GM21825 (cell line): ENCODE data around the gene CCT6B.
"Not testable (repeated sequence)": the region's sequence is repeated elsewhere in the genome, so short reads cannot be mapped to it uniquely, and the experiment has no call there.

ENCODE experiments used
- ATAC-seq: cut with Tn5 transposase; IDR thresholded peaks from one replicate; pipeline ENCODE4 v1.9.1; 2021; ENCODE audit warnings: mild to moderate bottlenecking, moderate library complexity; ENCODE audit not compliant: unreplicated experiment

CCT6B gene

DNA sequence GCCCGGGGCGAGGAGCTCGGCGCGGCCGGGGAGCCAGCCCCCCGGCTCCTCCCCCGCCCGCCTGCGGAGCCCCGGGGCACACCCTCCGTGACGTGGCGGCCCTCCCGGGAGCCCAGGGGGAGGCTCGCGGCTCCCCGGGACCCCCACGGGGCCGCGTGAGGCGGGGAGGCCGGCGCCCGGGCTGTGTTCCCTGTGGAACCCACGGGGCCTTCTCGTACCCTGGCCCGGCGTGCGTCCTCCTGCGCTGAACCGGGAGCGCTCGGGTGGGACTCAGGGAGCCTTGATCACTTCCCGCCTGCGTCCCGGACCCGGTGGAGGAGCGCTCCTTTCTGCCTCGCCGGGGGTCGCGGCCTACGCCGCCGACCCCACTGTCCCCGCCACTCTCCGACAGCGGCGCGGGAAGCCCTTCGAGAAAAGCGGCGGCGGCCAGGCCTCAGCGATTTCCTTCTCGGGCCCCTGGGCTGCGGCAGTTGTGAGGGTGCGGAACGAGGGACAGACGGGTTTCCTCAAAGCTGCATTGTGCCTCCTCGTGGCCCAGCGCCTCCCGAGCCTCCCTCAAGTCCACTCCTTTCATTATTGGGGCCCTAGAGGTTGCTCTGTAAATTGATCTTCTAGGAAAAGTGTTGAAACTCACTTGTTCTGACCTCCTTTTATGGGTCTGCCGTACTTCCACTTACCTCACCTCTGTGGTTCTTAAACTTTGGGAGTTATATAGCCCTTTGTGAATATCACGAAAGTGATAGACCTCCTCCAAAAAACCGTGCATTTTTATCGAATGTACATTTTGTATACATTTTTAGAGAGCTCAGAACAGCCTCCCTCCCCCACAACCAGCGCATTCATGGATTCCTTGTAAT lies 19.6 kb upstream of the CCT6B start:
- ATAC-seq, result peak; percentile 65

DNA sequence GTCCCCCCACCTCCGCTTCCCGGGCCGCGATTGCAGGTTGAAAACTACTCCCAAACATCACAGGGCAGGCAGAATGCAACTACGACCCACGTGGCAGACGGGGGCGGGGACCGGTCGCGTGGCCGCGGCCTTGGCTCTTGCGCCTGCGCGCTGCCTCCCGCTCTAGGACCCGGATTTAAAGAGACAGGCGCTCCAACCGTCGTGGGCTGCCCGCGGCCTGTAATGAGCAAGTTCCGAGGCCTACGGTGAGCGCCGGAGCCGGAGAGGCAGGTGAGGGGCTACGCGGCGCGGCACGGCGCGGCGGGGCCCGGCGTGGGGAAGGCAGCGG lies 19.1 kb upstream of the CCT6B start, which contains the start of gene LIG3:
LIG3 (plus strand) TSS at position 160 of the 328 bp plus-strand sequence. CDS start 2,494 bp downstream, outside the sequence.
- ATAC-seq, result peak; percentile 79

DNA sequence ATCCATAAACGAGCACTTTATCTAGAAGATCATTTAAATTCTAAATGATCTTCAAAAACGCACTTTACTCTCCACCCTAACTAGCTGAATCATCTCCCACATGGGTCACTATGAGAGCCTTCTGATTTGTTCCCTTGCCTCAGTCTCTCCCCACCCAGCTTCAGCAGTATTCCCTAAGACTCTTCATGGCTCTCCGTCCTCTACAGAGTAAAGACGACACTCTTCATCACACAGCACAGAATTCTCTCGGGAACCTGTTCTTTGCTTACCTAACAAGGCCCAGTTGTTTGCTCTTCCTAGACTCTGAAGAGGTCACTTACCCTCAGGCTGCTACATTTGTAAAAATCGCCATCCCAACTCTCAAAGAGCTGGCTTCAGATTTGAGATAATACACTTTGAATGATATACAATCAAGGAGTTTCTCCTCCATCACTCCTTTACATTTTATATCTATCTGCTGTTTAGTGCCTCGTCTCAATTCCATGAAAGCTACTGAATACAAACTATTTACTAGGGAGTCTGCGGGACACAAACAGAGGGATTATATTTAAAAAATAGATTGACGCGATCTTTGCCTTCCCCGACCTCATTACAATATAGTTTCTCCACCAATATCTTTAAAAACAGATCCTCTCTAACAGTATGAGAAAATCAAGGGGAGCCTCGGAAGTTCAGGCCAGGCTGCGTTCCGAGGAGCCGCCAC lies 18.5 kb upstream of the CCT6B start:
- ATAC-seq, result no peak

DNA sequence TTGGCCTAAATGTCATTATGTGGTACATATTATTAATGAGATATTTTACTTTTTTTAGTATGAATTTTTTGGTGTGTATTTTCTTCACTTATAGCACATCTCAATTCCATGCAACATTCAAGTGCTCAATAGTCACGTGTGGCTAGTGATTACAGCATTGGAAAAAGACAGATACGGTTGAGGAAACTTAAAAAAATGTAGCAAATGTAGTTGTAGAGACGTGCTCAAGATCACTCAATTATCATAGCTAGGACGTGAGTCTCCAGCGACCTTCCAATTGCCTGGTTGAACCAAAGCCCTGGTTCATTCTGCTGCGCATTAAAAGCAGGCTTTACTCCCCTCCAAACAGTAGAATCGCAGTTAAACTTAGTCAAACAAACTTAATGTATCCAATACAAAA lies 17.9 kb upstream of the CCT6B start:
- ATAC-seq, result no peak

DNA sequence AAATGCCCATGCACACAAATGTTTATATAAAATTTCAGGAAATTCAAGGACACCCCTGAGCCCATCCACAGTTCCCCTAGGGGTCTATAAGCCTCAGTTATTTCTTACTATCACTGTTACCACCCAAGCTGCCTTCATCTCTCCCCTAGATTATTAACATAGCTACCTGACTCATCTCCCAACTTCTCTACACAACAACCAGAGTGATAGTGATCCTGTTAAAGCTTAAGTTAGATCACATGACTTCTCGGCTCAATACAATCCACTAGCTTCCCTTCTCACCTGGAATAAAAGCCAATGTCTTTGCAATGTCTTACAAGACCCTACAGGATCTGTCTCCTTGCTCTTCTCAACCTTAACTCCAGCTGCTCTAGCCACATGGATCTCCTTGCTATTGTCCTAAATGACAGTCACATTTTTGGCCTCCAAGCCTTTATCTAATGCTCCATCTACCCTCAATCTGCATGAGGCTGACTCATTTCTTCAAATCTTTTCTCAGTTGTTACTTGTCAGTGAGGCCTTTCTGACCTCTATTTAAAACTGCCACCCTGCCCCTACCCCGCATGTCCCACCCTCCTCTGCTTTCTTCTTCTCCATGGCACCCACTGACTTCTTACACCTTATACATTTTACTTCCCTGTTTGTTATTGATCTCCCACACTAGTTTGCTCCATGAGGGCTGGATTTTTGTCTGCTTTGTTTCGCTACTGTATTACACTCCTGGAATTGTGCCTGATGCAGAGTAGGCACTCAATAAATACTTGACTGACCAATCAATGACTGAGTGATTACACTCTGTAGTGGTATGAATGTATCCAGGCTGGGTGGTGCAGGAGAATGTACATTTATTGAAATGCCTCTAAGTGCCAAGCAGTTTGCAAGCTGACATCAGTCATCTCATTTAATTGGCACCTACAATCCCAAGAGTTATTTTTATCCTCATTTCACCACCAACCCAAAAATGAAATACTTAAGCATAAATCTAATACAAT lies 13.8 kb upstream of the CCT6B start:
- no peak for ATAC-seq

DNA sequence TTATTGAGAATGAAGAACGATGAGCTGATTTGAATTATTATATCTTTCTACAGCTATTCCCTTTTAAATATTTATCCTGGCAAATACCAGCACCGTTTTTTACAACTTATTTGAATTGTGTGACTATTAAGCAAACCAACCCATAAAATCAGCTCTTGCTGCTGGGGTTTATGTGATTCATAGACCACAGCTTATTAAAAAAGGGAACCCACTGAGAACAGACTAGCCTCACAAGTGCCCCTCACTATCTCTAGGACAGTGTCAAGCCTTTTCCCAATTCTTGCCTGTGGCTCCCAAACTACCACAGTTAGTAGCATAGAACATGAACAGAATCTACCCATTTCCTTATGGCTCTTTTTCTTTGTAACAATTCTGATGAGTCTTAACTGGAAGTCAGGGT lies 12.9 kb upstream of the CCT6B start:
- no peak for ATAC-seq

DNA sequence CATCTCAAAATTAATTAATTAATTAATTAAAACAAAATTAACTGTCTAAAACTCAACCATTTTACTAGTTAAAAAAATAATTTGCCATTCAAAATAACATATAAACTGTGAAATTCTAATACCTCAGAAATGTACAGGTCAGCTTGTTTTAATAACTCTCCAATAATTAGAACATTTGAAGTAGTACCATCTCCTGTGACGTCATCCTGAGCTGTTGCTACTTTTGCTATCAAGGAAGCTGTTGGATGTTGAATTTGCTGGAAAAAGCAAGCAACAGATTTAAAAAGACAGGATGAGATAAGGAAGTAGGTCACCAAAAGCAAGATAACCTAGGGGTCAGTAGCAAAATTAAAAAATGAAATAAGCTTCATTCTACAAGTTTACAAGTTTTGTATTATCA lies 2.8 kb downstream of the CCT6B start:
- no peak for ATAC-seq

DNA sequence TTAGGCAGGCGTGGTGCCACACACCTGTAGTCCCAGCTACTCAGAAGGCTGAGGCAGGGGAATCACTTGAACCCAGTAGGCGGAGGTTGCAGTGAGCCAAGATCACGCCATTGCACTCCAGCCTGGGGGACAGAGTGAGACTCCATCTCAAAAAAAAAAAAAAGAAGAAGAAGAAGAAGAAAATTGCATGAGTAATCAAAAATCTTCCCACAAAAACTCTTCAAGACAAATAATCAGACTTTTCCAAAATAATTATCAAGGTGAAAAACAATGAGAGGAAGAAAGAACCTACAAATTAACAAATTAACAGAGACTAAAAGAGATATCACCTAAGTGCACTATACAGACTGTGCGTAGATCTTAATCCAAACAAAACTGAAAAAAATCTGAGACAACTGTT lies 10.5 kb downstream of the CCT6B start:
- ATAC-seq, result not testable (repeated sequence)

DNA sequence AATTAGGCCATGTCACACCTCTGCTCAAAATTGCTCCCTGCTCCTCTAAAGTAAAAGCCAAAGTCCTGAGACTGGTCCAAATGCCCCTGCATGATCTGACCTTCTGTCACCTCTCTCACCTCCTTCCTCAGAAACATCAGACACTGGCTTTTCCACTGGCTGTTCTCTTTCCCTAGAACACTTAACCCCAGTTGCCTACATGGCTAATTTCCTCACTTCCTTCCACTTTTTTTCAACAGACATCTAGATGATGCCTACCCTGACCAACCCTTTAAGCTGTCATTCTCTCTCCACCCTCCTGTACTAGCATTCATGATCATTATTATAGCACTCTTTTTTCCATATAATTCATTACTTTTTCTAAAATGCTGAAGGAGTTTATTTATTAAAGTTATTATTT lies 31.0 kb downstream of the CCT6B start:
- ATAC-seq, result no peak

DNA sequence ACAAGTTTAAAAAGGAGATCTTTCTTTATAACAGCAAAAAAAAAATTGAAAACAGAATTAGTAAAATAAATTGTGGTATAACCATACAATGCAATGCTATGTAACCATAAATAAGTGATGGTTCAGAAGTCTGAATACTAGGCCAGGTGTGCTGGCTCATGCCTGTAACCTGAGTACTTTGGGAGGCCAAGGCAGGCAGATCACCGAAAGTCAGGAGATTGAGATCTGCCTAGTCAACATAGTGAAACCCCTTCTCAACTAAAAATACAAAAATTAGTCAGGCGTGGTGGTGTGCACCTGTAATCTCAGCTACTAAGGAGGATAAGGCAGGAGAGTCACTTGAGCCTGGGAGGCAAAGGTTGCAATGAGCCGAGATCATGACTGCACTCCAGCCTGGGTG lies 34.6 kb downstream of the CCT6B start:
- ATAC-seq, result no peak

DNA sequence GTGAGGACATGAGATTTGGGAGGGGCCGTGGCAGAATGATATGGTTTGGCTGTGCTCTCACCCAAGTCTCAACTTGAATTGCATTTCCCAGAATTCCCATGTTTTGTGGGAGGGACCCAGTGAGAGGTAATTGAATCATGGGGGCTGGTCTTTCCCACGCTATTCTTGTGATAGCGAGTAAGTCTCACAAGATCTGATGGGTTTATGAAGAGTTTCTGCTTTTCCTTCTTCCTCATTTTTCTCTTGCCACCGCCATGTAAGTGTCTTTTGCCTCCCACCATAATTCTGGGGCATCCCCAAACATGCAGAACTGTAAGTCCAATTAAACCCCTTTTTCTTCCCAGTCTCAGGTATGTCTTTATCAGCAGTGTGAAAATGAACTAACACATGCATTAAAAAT lies 40.6 kb downstream of the CCT6B start:
- no peak for ATAC-seq

DNA sequence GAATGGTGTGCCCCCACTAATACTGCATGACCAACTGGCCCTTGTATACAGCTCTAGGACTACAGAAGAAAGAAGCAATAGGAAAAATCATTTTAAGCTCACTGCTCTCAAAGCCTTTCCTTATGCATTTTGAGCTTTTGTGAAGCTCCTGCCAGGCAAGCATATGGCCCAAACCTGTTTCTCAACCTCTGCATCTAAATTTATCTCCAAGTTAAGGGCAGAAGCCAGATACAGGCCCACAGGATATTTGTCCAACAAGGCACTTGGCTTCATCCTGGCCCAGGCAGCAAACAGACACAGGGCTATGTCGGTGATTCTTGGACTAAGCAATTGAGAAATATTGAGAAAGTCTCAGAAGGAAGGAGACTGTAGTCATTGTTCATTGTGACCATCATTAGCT lies 43.9 kb downstream of the CCT6B start:
- no peak for ATAC-seq

DNA sequence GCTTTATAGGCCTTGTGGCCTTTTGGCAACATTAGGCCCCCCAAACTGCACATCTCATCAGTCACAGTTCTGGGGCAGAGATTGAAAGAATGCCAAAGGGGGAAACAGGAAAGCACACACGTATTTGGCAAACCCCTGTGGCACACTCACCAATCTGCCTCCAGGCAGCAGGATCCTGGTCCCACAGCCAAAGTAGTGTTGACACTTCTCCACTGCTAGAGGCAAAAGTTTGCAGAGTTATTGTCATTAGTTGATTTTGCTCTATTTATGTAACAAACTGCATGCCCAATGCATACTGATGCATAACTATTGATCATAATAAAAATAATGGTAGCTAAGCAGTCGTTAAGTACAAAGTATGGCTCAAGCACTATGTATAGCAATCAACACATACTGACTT lies 45.1 kb downstream of the CCT6B start:
- no peak for ATAC-seq

DNA sequence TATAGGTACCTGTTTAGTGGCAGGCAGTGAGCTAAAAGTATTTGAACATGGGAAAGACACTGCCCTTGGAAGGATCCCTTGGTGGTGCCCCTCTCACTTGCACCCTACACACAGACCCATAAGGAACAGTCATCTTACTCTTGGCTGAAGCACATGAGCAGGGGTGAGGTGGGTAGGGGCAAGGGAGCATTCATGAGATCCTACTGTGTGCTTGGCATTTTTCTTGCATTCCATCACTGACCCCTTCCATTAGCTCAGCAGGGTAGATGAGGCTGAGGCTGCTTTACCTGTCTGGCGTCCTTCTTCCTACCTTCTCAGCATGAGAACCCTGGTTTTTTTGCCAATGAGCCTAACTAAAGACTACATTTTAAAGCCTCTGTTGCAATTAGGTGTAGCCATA lies 48.3 kb downstream of the CCT6B start:
- no peak for ATAC-seq

DNA sequence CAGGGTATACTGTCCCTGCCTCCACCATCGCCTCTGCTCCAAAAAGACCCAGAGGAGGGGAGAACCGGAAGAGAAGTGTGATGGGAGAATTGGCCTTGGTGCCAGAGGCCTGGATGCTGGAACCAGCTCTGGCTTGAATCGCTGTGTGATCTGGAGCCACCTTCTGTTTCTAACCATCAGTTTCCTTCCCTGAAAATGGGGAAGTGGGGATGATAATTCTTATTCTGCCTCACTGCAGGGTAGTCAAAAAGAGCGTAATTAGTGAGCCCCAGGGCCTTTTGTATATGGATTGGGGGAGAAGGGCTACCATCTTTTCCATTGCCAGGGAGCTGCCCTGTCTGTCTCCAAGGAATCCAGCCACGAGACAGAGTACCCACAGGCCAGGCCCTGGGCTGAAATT lies 52.2 kb downstream of the CCT6B start:
- ATAC-seq, result no peak

DNA sequence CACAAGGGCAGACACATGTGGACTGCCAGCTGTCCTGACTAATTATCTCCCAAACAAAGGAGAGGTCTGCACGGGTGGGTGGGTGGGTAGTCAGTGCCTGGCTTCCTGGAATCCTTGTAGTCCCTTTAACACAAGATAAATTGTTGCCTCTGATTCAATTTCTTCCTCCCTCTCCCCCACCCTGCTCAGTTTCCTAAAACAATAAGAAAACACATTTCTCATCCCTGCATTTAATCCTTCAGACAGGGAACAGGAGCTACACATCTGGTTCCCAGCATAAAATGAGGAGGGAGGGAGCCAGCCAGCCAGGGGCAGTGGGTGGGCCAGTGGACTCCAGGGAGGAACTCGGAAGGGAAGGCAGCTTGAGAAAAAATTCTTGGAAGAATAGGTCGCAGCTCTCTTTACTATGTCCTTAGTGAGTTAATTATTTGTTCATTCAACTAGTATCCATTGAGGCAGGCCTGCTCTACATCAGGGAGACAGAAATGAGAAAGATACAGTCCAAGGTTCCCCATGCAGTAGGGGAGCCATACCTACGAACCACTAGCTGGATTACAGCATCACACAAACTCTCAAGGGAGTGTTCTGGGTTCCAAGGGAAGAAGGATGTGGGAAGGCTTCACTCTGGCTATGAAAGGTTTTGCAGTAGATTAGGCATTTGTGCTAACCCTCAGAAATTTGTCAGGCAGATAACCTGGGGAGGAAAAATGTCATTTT lies 58.3 kb downstream of the CCT6B start:
- no peak for ATAC-seq

DNA sequence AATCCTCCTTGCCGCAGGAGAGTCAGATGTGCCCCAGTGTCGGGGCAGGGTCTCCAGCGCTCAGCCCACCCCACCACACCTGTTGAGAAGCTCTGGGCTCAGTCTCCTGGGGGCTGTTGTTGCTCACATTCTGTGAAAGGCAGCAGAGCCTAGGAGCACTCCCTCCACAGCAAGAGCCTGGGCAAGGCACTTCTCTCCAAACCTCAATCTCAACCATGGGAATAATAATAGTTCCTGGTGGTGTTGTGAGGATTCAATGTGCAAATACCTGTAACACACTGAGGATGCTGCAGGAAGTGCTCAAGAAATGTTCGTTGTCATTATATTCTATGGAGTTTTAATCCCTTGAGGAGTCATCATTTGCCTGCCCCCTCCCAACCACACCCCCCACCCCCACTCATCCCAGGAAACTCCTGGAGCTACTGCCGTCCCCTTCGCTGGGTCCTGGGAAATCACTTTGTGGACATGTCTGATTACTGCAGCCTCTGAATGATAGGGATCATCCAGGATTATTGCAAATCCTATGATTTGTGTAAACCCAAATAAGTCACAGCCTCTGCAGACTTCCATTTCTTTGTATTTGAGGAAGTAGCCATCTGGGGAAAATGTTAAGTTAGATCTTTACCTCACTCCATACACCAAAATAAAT lies 61.5 kb downstream of the CCT6B start:
- no peak for ATAC-seq

DNA sequence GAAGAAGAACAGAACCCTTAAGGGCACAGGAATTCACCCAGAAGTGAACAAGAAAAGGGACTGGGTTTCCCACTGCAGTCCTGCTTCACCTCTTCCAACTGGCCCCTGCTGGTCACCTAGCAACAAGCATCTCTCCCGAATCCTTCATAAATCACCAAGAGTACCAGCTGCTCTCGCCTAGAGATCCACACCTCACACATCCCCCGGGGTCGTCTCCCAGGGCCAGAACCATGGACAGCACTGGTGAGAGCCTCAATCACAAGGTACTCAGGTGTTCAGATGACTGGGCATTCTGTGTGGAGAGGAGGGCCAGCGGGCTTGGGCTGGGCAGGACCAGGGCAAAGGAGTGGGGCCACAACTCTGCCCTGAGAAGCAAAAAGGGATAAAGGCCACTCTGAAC lies 65.9 kb downstream of the CCT6B start:
- no peak for ATAC-seq

DNA sequence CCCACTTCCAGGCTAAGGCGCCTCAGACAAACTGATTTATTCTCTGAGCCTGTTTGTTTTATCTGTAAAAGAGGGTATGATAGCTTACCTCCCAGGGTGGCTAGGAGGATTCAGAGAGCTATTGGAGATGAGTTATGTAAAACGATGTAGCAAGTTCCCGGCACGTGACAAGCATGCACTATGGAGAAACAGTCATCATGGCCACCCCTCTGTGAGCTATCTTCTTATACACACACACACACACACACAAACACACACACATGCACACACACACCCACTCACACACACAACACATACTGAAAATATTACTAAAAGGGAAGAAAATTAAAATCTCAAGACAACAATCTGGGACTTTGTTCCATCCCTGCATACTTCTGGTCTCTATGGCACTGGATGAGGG lies 66.3 kb downstream of the CCT6B start:
- ATAC-seq, result no peak
